Rectal smooth muscle tissue (tissue), 1 donor: ENCODE data around the gene ATP12A.

Source experiments
- H3K27ac ChIP-seq: one replicate; pipeline ENCODE4 v1.7.0; 2013; ENCODE audit warnings: low read depth, low read length, inconsistent platforms
- H3K27me3 ChIP-seq: one replicate; pipeline ENCODE4 v1.7.0; 2013; ENCODE audit warnings: low read length; ENCODE audit not compliant: control insufficient read depth, insufficient read depth
- H3K36me3 ChIP-seq: one replicate; pipeline ENCODE4 v1.7.0; 2013; ENCODE audit warnings: low read length; ENCODE audit not compliant: control insufficient read depth, insufficient read depth
- H3K4me1 ChIP-seq: one replicate; pipeline ENCODE4 v1.7.0; 2013; ENCODE audit warnings: low read length; ENCODE audit not compliant: control insufficient read depth, insufficient read depth
- H3K4me3 ChIP-seq: one replicate; pipeline ENCODE4 v1.7.0; 2013; ENCODE audit warnings: low read length
- H3K9ac ChIP-seq: one replicate; pipeline ENCODE4 v1.7.0; 2013; ENCODE audit warnings: low read length

The ATP12A gene

DNA sequence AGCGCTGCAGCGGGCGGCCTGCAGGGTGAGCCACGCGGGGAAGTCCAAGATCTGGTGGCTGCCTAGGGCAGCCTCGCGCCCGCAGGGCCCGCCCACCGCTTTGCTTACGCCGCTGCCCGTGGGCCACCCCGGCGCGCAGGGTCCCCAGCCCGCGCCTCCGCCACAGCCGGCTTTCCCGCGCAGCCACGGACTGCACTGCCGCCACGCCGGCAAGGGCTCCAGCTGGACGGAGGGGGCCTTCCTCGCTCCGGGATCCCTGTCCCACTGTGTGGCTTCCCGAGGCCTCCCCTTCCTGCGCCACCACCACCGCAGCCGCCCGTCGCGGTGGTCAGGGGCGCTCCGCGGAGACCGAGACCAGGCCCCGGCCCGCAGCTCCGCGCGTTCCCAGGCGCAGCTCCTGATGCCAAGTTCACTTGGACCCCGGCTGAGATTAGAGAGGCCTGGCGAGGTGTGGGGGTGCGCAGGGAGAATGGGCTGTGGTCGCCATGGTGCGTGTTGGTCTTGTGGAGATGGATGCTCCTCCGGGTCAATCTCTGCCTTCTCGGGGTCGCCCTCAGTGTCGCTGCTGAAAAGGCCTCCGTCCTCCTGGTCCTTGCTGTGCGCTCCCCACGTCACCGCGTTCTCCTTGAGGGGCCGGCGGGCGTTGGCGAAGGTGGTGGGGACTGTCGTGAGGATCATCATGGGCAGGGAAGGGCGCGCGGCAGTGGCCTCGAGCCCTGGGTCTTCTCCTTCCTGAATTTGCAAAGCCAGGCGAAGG lies 65.8 kb downstream of the ATP12A start:
- no peaks in the 10 kb centered on the region for H3K4me1 ChIP-seq
- H3K36me3 ChIP-seq = no peaks in the 10 kb centered on the region
- H3K4me3 ChIP-seq = no peak overlapping the region
- H3K27ac ChIP-seq = no peak overlapping the region
- H3K27me3 ChIP-seq = peaks cover 9% of the 10 kb centered on the region
- H3K9ac ChIP-seq = no peak overlapping the region

DNA sequence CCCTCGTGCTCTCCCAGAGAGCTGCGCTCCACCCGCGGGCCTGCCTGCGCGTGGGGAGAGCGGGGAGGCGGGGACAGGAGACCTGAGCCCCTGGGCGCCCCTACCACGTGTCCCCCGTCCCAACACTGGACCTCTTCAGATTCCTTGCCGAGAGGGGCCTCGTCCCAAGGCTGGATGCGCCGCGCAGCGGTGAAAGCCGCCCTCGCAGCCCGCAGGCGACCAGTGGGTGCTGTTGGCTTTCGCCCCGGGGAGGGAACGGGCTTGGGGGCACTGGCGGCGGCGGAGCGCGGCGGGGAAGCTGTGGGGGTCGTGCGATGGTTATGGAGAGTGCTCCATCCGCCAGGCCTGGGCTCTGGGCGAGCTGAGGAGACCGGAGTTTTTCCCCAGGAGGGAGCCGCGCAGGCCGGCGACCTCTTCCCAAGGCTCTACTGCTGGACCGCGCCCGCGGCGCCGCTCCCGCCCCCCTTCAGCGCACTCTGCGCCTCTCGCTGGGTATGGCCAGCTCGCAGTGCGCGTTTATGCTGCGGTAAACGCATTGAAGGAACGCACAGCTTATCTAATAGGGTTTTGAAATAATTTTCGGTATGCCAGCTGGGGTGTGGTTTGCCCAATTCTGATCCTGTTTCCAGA lies 66.5 kb downstream of the ATP12A start:
- H3K4me3 ChIP-seq = no peak overlapping the region
- H3K36me3 ChIP-seq = no peaks in the 10 kb centered on the region
- no peak overlapping the region for H3K27ac ChIP-seq
- no peak overlapping the region for H3K9ac ChIP-seq
- H3K27me3 ChIP-seq = peaks cover 9% of the 10 kb centered on the region
- no peaks in the 10 kb centered on the region for H3K4me1 ChIP-seq

DNA sequence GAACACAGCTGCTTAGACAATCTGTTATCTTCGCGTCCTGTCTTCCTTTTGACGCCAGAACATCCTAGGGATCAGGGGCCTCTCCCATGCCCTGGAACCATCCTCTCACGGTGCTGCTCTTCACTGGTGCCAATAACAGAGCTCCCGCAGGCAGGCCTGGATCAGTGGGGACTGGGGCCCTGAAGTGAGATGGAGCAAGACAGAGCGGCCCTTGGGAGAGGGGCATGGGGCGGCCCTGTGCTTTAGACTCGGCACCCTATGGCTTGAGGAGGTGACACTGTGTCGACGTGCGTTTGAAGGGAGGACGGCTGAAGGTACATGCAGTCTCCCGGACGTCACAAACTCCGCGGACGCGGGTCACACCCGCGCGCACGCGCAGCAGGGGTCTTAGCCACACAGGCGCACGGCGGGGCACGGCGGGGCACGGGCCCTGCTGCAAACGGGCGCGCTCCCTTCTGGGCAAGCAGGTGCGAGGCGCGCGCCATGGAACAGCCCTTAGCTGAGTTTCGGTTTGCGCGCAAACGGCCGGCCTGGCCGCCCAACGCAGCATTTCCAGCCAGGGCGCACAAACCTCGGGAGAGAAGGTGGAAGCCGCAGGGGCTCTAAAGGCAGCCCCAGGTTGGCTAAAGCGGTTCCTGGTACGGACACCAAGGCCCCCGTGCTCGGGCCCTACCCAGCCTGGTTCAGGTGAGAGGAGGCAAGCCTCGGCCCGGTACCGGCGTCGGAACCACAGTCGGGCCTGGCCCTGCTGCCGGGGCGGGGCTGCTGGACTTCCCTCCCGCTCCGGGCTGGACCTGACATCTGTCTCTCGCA lies 67.2 kb downstream of the ATP12A start:
- H3K4me1 ChIP-seq = no peaks in the 10 kb centered on the region
- H3K4me3 ChIP-seq = peak overlapping the region; percentile 7
- no peaks in the 10 kb centered on the region for H3K36me3 ChIP-seq
- peaks cover 9% of the 10 kb centered on the region for H3K27me3 ChIP-seq
- no peak overlapping the region for H3K27ac ChIP-seq
- H3K9ac ChIP-seq = no peak overlapping the region

GRCh38 chr13:24748061-24748400 lies 67.8 kb downstream of the ATP12A start:
- Histone ChIP-seq H3K27ac (no peak overlapping the region), H3K4me3 (peak overlapping the region; percentile 7), H3K36me3 (no peaks in the 10 kb centered on the region), H3K9ac (no peak overlapping the region), H3K27me3 (peaks cover 9% of the 10 kb centered on the region), H3K4me1 (no peaks in the 10 kb centered on the region)

GRCh38 chr13:24759197-24759596 lies 79.0 kb downstream of the ATP12A start:
- H3K27me3 ChIP-seq = no peaks in the 10 kb centered on the region
- no peak overlapping the region for H3K4me3 ChIP-seq
- H3K9ac ChIP-seq = no peak overlapping the region
- no peaks in the 10 kb centered on the region for H3K4me1 ChIP-seq
- no peak overlapping the region for H3K27ac ChIP-seq
- H3K36me3 ChIP-seq = no peaks in the 10 kb centered on the region
